Stimulated activated CD4-positive, alpha-beta T cell treated with anti-CD3 and anti-CD28 coated beads, Interleukin-4, amount 100 ng/mL, for 24 hours (primary cell): ENCODE measurements around the gene BTN3A1.
"Not testable (repeated sequence)": the region's sequence is repeated elsewhere in the genome, so short reads cannot be mapped to it uniquely, and the experiment has no call there.

Experiments used
- DNase-seq: peaks from one replicate; pipeline ENCODE4 v3.0.0-alpha.2; 2020

Gene BTN3A1

GRCh38 chr6:26401987-26402658 is at the start of gene BTN3A1:
TSS of gene BTN3A1 (plus strand) at chr6:26402275. CDS start at chr6:26405564, 3,289 bp downstream.
- DNase-seq: peak; percentile 76

GRCh38 chr6:26352315-26352714 is 49.8 kb upstream of the BTN3A1 start:
- DNase-seq: no peak

DNA sequence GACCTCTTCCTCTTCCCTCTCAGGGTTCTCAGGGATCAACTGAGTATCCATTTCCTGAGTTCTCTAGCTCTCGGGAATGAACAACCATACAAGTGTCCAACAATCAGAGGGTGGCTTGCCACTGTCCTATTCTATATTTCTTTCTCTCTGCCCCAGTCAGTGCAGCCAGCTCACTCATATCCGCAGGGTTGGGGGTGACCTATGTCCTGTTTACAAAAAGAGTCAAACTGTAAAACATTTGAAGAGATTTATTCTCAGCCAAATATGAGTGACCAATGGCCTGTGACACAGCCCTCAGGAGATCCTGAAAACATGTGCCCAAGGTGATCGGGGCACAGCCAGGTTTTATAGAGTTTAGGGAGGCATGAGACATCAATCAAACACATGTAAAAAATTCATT is 47.9 kb upstream of the BTN3A1 start:
- no peak for DNase-seq

DNA sequence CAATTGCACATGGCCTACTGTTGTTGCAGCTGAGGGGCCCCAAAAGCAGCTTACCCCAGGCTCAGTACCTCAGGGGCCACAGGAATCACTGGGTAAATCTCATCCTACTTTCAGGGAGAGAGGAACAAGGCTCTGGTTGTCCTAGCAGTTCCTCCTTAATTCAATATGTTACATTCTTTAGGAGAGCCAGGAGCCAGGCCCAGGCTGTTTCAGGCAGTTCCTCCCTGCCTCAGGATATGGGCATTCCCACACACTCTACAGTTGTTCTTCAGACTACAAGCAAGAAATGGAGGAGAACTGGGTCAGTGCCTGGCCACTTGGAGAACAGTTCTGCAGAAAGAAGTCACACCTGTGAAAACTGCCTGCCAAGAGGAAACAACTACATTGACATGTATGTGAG is 46.7 kb upstream of the BTN3A1 start:
- no peak for DNase-seq

DNA sequence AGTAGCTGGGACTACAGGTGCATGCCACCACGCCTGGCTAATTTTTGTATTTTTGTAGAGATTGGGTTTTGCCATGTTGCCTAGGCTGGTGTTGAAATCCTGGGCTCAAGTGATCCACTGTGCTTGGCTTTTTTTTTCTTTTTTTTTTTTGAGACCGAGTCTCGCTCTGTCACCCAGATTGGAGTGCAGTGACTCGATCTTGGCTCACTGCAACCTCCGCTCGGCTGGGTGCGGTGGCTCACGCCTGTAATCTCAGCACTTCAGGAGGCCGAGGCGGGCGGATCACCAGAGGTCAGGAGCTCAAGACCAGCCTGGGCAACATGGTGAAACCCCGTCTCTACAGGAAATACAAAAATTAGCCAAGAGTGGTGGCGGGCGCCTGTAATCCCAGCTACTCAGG is 44.5 kb upstream of the BTN3A1 start:
- DNase-seq: not testable (repeated sequence)

DNA sequence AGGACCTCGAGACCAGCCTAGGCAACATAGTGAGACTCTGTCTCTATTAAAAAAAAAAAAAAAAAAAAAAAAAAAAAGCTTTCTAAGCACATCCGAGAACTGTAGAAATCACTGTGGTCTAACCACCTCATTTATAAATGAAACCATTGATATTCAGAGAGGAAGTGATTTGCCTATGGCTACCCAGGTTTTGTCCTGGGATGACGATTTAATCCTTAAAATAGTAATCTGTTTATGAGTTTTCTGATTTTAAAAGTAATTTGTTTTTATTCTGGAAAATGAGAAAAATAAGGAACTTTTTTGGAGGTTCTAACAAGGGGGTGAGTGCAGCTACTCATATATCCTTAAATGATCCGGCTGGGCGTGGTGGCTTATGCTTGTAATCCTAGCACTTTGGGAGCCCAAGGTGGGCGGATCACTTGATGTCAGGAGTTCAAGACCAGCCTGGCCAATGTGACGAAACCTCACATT is 43.5 kb upstream of the BTN3A1 start:
- no peak for DNase-seq

GRCh38 chr6:26359765-26360164 is 42.3 kb upstream of the BTN3A1 start:
- DNase-seq: no peak

DNA sequence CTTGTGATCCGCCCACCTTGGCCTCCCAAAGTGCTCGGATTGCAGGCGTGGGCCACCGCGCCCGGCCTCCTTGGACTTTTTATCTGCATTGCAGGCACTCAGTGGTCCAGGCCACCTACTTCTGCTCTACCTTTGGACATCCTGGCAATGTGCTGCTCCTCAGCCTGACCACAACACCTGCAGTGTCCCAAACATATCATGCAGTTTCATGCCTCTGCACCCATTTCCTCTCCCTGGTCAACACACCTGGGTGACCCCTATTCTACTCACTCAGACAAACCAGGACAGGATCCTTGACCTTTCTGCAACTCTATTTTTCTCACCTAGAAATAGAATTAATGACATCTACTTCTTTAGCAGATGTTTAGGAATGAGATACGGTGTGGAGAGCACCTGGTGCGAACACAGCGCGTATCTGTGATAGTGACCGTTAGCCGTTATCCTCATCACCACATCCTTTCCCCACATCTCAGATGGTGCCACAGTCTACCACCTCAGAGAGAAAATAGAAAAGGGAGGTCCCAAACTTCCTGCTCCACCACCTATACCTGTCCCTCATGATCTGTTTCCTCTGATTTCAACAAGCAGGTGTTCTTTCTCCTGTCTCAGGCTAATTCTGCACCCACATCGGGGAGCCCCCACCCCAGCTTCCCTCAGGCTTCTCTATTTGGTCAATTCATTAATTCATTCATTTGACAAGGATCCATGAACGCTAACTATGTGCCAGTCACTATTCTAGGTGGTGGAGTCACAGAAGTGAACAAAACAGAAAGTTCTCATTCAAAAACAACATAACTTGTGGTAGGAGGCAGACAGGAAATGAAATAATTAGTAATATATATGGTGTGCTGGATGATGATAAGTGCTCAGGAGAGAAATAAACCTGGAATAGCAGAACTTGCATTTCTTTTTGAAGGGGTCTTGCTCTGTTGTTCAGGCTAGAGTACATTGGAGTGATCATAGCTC is 41.3 kb upstream of the BTN3A1 start:
- DNase-seq: peak; percentile 10

DNA sequence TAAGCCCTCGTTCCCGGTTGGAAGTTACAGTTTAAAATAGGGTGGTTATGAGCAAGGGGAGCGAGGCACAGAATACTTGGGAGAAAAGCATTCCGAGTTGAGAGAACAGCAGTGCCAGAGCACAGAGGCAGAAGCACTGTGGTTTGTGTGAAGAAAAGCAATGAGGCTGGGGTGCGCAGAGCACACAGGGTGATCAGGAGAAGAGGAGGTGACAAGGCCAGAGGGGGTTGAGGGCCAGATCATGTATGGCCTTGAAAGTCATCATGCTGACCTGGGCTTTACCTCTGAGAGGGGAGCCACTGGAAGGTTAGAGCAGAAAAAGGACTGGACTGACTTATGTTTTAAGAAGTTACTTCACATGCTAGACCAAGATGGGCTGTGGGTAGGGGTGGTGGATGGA is 40.5 kb upstream of the BTN3A1 start:
- no peak for DNase-seq

DNA sequence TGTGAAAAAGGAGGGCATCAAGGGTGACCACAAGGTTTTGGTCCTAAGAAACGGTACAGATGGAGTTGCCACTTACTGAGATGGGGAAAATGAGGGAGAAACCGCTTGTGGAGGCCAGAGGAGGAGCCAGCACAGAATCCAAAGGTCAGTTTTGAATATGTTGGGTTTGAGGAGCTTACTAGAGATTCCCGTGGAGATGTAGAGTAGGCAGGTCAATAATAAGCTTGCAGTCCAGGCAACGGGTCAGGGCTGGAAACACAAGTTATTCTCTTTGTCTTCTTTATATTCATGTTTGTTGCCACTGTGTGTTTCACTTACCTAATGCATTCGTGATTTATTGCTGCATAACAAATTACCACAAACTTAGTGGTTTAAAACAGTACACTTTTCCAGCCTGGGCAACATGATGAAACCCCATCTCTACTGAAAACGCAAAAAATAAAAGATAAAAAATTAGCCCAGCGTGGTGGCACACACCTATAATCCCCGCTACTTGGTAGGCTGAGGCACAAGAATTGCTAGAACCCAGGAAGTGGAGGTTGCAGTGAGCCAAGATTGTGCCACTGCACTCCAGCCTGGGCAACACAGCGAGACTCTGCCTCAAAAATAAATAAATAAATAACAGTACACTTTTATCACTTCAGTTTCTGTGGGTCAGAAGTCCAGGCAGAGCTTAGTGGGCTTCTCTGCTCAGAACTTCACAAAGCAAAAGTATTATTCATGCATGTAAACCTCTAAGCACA is 39.8 kb upstream of the BTN3A1 start:
- no peak for DNase-seq

- no peak for DNase-seq
These were observed 39.2 kb upstream of the BTN3A1 start for GRCh38 chr6:26362836-26363220.

- no peak for DNase-seq
These were observed 38.0 kb upstream of the BTN3A1 start for GRCh38 chr6:26363882-26364701.

DNA sequence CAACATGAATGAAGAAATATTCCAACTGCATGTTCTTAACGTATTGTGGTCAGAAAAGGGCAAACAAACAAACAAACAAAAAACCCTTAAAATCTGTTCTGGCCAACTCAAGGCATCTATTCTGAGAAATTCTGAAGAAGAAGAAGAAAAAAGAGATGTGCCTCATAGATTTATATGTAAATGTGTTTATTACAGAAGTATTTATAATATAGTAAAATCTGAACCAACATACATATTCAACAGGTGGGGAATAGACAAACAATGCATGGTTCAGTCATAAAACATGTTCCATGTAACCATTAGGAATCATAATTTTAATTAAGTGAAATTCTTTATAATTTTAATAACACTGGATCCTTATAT is 36.5 kb upstream of the BTN3A1 start:
- no peak for DNase-seq

DNA sequence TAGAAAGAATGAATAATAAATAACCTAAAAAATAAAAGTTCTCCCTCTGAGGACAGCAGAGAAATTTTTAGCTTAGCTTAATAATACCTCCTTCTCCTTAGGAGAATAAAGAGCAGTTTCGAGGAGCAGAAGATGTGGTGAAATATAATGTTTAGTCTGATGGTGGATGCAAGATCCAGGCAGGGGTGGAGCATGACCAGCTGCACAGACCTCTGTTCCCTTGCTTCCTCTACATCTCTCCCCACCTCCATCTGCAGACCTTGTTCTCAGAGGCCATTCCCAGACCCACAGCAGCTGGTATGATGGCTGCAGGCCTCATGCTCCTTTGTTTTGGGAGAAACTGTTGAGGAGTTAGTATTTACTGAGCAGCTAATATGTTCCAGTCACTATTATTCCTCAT is 35.6 kb upstream of the BTN3A1 start:
- no peak for DNase-seq

GRCh38 chr6:26367114-26367513 is 35.0 kb upstream of the BTN3A1 start:
- no peak for DNase-seq

- DNase-seq: not testable (repeated sequence)
These were observed 30.3 kb upstream of the BTN3A1 start for GRCh38 chr6:26371813-26372212.

DNA sequence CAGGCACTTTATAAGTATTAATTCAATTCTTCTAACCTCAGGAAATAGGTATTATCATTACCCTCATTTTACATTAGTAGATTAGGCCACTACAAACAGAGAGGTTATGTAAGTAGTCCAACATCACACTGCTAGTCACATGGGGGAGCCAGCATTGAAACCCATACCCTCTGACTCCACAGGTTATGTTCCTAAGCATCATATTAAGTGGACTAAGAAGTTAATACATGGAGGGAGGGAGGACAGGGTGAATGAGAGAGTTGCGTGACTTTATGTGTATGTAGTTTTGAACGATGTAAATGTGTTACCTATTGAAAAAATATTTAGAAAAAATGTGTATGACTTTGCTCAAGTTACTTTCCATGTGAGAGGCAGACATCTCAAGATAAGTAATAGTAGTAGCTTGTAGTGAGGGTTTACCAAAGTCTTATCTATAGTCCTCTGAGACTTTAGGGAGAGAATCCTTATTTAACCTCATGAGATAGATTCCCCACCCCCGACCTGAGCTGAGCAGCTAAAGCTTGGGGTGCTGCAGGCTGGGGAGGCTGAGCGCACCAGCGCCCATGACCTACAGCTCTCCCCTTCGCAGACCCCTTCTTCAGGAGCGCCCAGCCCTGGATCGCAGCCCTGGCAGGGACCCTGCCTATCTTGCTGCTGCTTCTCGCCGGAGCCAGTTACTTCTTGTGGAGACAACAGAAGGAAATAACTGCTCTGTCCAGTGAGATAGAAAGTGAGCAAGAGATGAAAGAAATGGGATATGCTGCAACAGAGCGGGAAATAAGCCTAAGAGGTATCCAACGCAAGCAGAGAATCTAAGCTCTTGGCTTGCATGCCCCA is 29.5 kb upstream of the BTN3A1 start:
- no peak for DNase-seq

- DNase-seq: no peak
These were observed 26.8 kb upstream of the BTN3A1 start for GRCh38 chr6:26375270-26375669.

DNA sequence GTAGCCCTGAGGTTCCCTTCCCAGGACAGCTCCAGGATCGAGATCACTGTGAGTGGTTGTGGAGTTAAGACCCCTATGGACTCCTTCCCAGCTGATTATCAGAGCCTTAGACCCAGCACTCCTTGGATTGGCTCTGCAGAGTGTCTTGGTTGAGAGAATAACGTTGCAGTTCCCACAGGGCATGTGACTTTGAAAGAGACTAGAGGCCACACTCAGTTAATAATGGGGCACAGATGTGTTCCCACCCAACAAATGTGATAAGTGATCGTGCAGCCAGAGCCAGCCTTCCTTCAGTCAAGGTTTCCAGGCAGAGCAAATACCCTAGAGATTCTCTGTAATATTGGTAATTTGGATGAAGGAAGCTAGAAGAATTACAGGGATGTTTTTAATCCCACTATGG is 24.4 kb upstream of the BTN3A1 start:
- DNase-seq: no peak

DNA sequence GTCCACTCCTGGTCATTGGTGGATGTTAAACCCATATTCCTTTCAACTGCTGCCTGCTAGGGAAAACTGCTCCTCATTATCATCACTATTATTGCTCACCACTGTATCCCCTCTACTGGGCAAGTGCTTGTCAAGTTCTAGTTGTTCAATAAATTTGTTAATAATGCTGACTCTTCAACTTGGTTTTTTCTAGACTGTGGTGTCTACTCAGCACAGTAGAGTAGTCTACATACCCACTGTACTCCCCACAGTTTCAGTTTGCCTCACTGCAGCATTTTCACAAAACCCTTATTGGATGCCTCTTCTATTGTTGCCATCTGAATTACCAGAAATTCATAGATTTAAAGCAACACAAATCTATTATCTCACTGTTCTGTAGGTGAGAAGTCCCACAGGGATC is 23.9 kb upstream of the BTN3A1 start:
- not testable (repeated sequence) for DNase-seq

DNA sequence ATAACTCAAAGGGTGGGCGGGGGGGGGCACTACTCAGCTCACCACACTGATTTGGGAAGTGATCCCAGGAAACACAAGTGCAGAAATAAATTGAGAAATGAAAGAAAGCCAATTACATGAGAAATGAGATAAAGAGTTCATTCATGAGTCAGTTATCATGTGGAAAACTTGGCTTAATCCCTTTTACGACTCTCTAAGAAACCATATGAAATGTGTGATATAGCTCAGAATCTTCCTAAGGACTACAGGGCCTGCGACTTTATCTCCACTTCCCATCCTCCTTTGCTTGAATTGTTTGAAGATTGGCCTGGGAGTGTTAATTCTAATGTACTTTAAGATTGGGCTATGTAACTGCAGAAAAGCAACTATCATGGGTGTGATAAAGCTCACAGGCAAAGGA is 22.8 kb upstream of the BTN3A1 start:
- DNase-seq: no peak

DNA sequence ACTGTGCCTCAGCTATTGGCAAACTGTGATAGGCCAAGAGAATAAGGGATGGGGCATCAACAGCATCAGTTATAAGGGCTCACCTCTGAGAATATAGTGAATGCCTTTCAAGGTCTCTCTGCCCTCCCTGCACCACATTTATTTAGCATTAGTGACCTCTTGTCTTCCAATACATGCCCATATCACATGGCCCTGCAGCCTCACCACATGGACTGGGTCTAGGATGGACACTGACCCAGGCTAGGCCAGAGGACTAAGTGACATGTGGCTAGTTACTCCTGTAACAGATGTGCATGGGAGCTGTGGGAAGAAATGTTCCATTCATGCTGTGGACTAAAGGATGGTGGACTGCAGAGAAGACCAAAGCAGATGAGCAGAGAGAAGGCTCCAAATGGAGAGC is 22.3 kb upstream of the BTN3A1 start:
- DNase-seq: no peak
